Adrenal gland (tissue), 5 donors: Measurements from ENCODE around the gene DNMT1.

ENCODE experiments used
- POLR2A ChIP-seq, 2 donors: fragments of 450-650 bp; IDR thresholded peaks; one replicate each; pipeline ENCODE4 v1.6.1; 2017; ENCODE audit warnings: antibody characterized with exemption in 2 of 2, mild to moderate bottlenecking in 2 of 2, moderate library complexity in 1 of 2
- TF ChIP-seq, protein P1 (sequence below), 6 experiments: fragments of 450-650 bp in 4 of 6; fragments of 200-600 bp in 2 of 6; sonication (generic) in 1 of 6; IDR thresholded peaks; 1 replicate in 5 of 6; 2 replicates in 1 of 6; pipeline versions ENCODE4 v1.5.1 to v1.8.0; 2016 to 2021; ENCODE audit warnings: antibody characterized with exemption in 6 of 6, mild to moderate bottlenecking in 2 of 6, moderate library complexity in 1 of 6
- donor health status: DM: no; HTN: no; CAD: no.

- TF ChIP-seq, protein P1, sequence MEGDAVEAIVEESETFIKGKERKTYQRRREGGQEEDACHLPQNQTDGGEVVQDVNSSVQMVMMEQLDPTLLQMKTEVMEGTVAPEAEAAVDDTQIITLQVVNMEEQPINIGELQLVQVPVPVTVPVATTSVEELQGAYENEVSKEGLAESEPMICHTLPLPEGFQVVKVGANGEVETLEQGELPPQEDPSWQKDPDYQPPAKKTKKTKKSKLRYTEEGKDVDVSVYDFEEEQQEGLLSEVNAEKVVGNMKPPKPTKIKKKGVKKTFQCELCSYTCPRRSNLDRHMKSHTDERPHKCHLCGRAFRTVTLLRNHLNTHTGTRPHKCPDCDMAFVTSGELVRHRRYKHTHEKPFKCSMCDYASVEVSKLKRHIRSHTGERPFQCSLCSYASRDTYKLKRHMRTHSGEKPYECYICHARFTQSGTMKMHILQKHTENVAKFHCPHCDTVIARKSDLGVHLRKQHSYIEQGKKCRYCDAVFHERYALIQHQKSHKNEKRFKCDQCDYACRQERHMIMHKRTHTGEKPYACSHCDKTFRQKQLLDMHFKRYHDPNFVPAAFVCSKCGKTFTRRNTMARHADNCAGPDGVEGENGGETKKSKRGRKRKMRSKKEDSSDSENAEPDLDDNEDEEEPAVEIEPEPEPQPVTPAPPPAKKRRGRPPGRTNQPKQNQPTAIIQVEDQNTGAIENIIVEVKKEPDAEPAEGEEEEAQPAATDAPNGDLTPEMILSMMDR (IDR thresholded peaks at IDR 0.05): no peak
- no peak for TF ChIP-seq POLR2A (IDR thresholded peaks at IDR 0.05)
Measured at GRCh38 chr19:10102787-10103236, 91.9 kb downstream of the DNMT1 start.
